Upper lobe of left lung (tissue), 6 donors: ENCODE data around the gene NRXN2. TPM values are rescaled to one million over a fixed set of nuclear protein-coding genes. Genes with fewer than 3 reads are reported as not detected.

Source experiments
- ATAC-seq, 2 donors: fragments of 200-7000 bp; cut with Tn5 transposase; one replicate each; pipeline ENCODE4 v1.9.1; 2022; ENCODE audit warnings: mild to moderate bottlenecking in 2 of 2, moderate library complexity in 2 of 2; ENCODE audit not compliant: low FRiP score in 2 of 2
- DNase-seq, 2 donors: peaks; one replicate each; pipeline ENCODE4 v3.0.0-alpha.2; 2019 to 2020
- H3K27ac ChIP-seq, 4 donors: fragments of 200-600 bp; sonication (generic); one replicate each; pipeline ENCODE4 v1.5.1; 2016 to 2019
- H3K27me3 ChIP-seq, 4 donors: fragments of 200-600 bp; sonication (generic); one replicate each; pipeline ENCODE4 v1.5.1; 2017 to 2019
- H3K36me3 ChIP-seq, 4 donors: fragments of 200-600 bp; sonication (generic); one replicate each; pipeline ENCODE4 v1.5.1; 2016 to 2019
- H3K4me1 ChIP-seq, 4 donors: fragments of 200-600 bp; sonication (generic); one replicate each; pipeline ENCODE4 v1.5.1; 2018 to 2019
- H3K4me3 ChIP-seq, 4 donors: fragments of 200-600 bp; sonication (generic); one replicate each; pipeline ENCODE4 v1.5.1; 2017 to 2019; ENCODE audit warnings: mild to moderate bottlenecking in 2 of 4, moderate library complexity in 1 of 4
- H3K9me3 ChIP-seq, 4 donors: fragments of 200-600 bp; sonication (generic); one replicate each; pipeline ENCODE4 v1.5.1; 2018 to 2019
- CTCF ChIP-seq, 6 experiments: fragments of 450-650 bp in 4 of 6; fragments of 200-600 bp in 2 of 6; sonication (generic) in 2 of 6; IDR thresholded peaks; one replicate each; pipeline ENCODE4 v1.5.1; 2016 to 2019; ENCODE audit warnings: antibody characterized with exemption in 6 of 6
- EP300 ChIP-seq, 4 donors: sonication (generic); formaldehyde crosslinking; IDR thresholded peaks; one replicate each; pipeline ENCODE4 v1.5.1; 2017; ENCODE audit warnings: antibody characterized with exemption in 4 of 4, control low read depth in 2 of 4
- POLR2A ChIP-seq, 4 donors: fragments of 450-650 bp; IDR thresholded peaks; one replicate each; pipeline ENCODE4 v1.5.1; 2016 to 2017; ENCODE audit warnings: antibody characterized with exemption in 4 of 4, mild to moderate bottlenecking in 2 of 4
- POLR2AphosphoS5 ChIP-seq, 2 donors: sonication (generic); formaldehyde crosslinking; IDR thresholded peaks; one replicate each; pipeline ENCODE4 v1.5.1; 2017; ENCODE audit warnings: antibody characterized with exemption in 2 of 2
- WGBS, 2 donors: methylation state at CpG; one replicate each; pipeline ENCODE4 v1.1.5; 2017 to 2018; 5-methylcytosine and 5-hydroxymethylcytosine counted together
- total RNA-seq, 6 donors: library from RNA; depleted of rRNA in 4 of 6; stranded (reverse); fragments of >200 nt in 4 of 6; gene quantifications; one replicate each; pipeline versions ENCODE4 v1.1.0 to v1.2.1, GENCODE V29; 2016 to 2021
- donor health status: DM: no; HTN: no; CAD: no; lungs with moderate emphysema.
- donor health status: DM: no; HTN: yes; CAD: no; lungs with severe emphysema.

NRXN2 gene
- total RNA-seq, 6 donors from 2014 or later: 0.59 to 21.6 (median 2.9) TPM; not detected in 2

DNA sequence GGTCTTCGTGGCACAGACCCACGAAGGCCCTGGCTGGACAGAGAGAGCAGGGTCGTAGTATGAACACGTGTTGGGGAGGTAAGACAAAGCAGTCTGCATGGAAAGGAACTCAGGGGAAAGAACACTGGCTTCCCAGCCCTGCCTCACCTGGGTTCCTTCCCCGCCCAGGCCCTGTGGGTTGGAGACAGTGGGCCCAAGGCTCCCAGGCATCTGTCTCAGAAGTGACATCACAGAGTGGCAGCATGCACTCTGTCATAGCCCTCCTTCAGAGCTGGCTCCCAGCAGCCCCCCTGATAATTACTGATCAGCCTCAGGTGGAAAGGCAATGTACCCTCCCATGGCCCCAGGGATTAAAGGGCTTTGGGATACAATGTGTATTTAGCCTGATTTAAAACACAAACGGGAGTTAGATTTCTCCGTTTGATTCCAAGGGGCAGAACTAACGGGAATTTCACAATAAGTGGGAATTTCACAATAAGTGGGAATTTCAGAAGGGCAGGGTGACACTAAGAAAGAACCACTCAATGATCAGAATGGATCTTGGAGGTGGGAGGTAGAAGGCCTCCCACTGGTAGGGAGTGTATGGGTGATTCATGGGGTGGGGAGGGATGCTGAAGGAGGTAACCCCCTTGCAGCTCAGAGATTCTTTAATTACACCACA lies 66.9 kb downstream of the NRXN2 start:
- Histone ChIP-seq H3K9me3 (no peaks in the 10 kb centered on the region), H3K27ac (no peak overlapping the region), H3K4me1 (peaks cover 0 to 14% (median 6%) of the 10 kb centered on the region in 4 donors), H3K36me3 (no peaks in the 10 kb centered on the region), H3K27me3 (no peaks in the 10 kb centered on the region), H3K4me3 (no peak overlapping the region)
- 67% methylated on average over 8 of the region's 8 CpGs for WGBS, 2 donors
- no peak for DNase-seq
- TF ChIP-seq POLR2A (IDR thresholded peaks at IDR 0.05) (no peak), POLR2AphosphoS5 (IDR thresholded peaks at IDR 0.05) (no peak), EP300 (IDR thresholded peaks at IDR 0.05) (no peak), CTCF (IDR thresholded peaks at IDR 0.05) (no peak)
- no peak for ATAC-seq

- 58 to 62% methylated on average over 8 to 13 of the region's 13 CpGs for WGBS, 2 donors
- peak overlapping the region in 2 of 4 donors; percentile 27 to 56 for H3K27ac ChIP-seq
These were observed 67.9 kb downstream of the NRXN2 start for GRCh38 chr11:64654958-64655541.

DNA sequence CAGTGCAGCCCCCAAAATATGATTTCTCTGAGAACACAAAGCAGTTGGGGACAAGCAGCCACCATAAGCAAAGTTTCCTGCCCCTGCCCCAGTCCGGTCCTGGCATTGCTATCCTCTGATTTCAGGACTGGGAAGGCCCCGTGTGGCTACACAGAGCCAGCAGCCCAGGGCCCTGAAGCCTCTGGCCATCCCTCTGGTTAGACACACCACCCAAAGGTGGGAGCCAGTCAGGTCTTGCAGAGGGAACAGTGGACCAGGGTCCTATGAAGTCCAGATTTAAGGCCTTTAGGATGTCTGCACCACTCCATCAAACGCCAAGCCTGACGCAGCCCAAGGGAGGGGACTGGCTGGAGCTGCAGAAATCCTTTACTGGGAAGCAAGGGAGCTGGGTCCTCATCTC lies 68.6 kb downstream of the NRXN2 start:
- H3K4me1 ChIP-seq: peaks cover 0 to 14% (median 6%) of the 10 kb centered on the region in 4 donors
- H3K27me3 ChIP-seq: no peaks in the 10 kb centered on the region
- 93% methylated on average over 4 of the region's 4 CpGs; no CpG with 5 or more reads in 1 of the 2 donors for whole genome bisulfite sequencing, 2 donors
- no peak for TF ChIP-seq CTCF (IDR thresholded peaks at IDR 0.05)
- TF ChIP-seq POLR2AphosphoS5 (IDR thresholded peaks at IDR 0.05): no peak
- TF ChIP-seq EP300 (IDR thresholded peaks at IDR 0.05): no peak
- no peak for TF ChIP-seq POLR2A (IDR thresholded peaks at IDR 0.05)
- ATAC-seq (no peak), DNase-seq (no peak)
- no peak overlapping the region for H3K4me3 ChIP-seq
- no peaks in the 10 kb centered on the region for H3K9me3 ChIP-seq
- H3K36me3 ChIP-seq: no peaks in the 10 kb centered on the region
- peak overlapping the region in 1 of 4 donors; percentile 56 for H3K27ac ChIP-seq

More at GRCh38 chr11:64654958-64655541, 67.9 kb downstream of the NRXN2 start:
- no peaks in the 10 kb centered on the region for H3K36me3 ChIP-seq
- H3K4me1 ChIP-seq: peaks cover 0 to 14% (median 6%) of the 10 kb centered on the region in 4 donors
- DNase-seq: peak in 1 of 2 donors; percentile 39
- H3K4me3 ChIP-seq: no peak overlapping the region
- TF ChIP-seq POLR2A (IDR thresholded peaks at IDR 0.05): no peak
- TF ChIP-seq EP300 (IDR thresholded peaks at IDR 0.05): no peak
- no peak for TF ChIP-seq CTCF (IDR thresholded peaks at IDR 0.05)
- TF ChIP-seq POLR2AphosphoS5 (IDR thresholded peaks at IDR 0.05): no peak
- peak in 1 of 2 donors; percentile 53 for ATAC-seq
- no peaks in the 10 kb centered on the region for H3K9me3 ChIP-seq
- H3K27me3 ChIP-seq: no peaks in the 10 kb centered on the region

DNA sequence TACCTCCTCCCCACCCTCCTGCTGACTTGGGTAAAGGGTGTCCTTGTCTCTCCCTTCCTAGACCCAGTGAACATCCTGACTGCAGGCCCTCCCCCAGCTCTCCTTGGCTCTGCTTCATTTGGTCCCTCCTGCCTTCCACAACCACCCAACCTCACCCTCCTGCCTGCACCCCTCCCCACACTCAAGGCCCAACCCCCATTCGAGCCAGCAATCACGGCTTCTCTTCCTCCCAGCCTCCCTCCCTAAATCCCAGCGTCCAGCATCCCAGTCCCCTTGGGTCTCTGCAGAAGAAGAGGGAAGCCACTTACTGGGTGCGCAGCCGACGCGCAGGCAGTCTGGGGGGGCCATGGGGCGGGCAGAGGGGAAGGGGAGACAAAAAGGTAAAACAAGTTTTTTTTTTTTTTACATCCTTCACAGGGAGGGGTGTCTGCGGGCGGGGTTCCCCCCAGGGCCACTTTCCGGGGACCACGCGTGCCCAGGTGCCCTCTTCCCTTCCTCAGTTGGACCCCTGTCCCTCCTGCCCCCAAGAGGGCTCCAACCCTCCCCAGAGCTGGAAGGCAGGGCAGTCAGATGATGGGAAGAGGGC lies 69.5 kb downstream of the NRXN2 start:
- Histone ChIP-seq H3K27me3 (no peaks in the 10 kb centered on the region), H3K36me3 (no peaks in the 10 kb centered on the region), H3K4me3 (no peak overlapping the region), H3K9me3 (no peaks in the 10 kb centered on the region), H3K27ac (no peak overlapping the region), H3K4me1 (peaks cover 0 to 14% (median 6%) of the 10 kb centered on the region in 4 donors)
- DNase-seq: no peak
- TF ChIP-seq CTCF (IDR thresholded peaks at IDR 0.05) (no peak), POLR2A (IDR thresholded peaks at IDR 0.05) (no peak), POLR2AphosphoS5 (IDR thresholded peaks at IDR 0.05) (no peak), EP300 (IDR thresholded peaks at IDR 0.05) (no peak)
- 64 to 67% methylated on average over 13 of the region's 13 CpGs for WGBS, 2 donors
- ATAC-seq: no peak
